GM12875 (cell line): ENCODE results near the gene JAK1.

Source experiments
- H3K4me3 ChIP-seq: one replicate; pipeline ENCODE4 v1.5.1; 2011; ENCODE audit warnings: low read depth, low read length, control low read depth
- CTCF ChIP-seq: IDR thresholded peaks from 2 replicates; pipeline ENCODE4 v1.5.1; 2011; ENCODE audit warnings: low read depth, mild to moderate bottlenecking, control low read depth, inconsistent platforms, low read length, moderate library complexity, borderline replicate concordance; ENCODE audit not compliant: insufficient read depth

JAK1 gene

GRCh38 chr1:64890699-64891447, 75.5 kb downstream of the JAK1 start:
- no peak for TF ChIP-seq CTCF

GRCh38 chr1:64887689-64888217, 78.6 kb downstream of the JAK1 start:
- no peak for TF ChIP-seq CTCF
- H3K4me3 ChIP-seq = no peak overlapping the region

More at GRCh38 chr1:64890699-64891447, 75.5 kb downstream of the JAK1 start:
- H3K4me3 ChIP-seq = no peak overlapping the region

- H3K4me3 ChIP-seq = no peak overlapping the region
- TF ChIP-seq CTCF = no peak
Observed at GRCh38 chr1:64886877-64887276, 79.5 kb downstream of the JAK1 start.

GRCh38 chr1:64885648-64886047, 80.7 kb downstream of the JAK1 start:
- no peak overlapping the region for H3K4me3 ChIP-seq
- TF ChIP-seq CTCF = no peak

GRCh38 chr1:64884261-64885040, 81.9 kb downstream of the JAK1 start:
- no peak for TF ChIP-seq CTCF
- H3K4me3 ChIP-seq = no peak overlapping the region

- TF ChIP-seq CTCF = no peak
- H3K4me3 ChIP-seq = no peak overlapping the region
Observed at GRCh38 chr1:64882574-64883255, 83.6 kb downstream of the JAK1 start.
